NCI-H69 (cell line): ENCODE measurements around the gene UNC93B1.
A peak's percentile ranks its signal among the peaks of the same experiment; 100 is the strongest.

Experiments used
- DNase-seq: peaks from one replicate; lab custom pipeline; 2025; lab: John Stamatoyannopoulos, UW

UNC93B1 gene

GRCh38 chr11:68022531-68022930, 18.6 kb upstream of the UNC93B1 start:
- DNase-seq, result no peak

- DNase-seq, result peak; percentile 23
Measured at GRCh38 chr11:68021167-68021787, 17.4 kb upstream of the UNC93B1 start.

GRCh38 chr11:68020575-68020974, 16.7 kb upstream of the UNC93B1 start:
- peak; percentile 37 for DNase-seq

- DNase-seq, result no peak
Measured at GRCh38 chr11:68019486-68019885, 15.6 kb upstream of the UNC93B1 start.

GRCh38 chr11:68018730-68019190, 14.9 kb upstream of the UNC93B1 start:
- no peak for DNase-seq

- no peak for DNase-seq
Measured at GRCh38 chr11:68017980-68018729, 14.3 kb upstream of the UNC93B1 start.

- peak; percentile 47 for DNase-seq
Measured at GRCh38 chr11:68016904-68017817, 13.3 kb upstream of the UNC93B1 start.

- DNase-seq, result peak; percentile 47
Measured at GRCh38 chr11:68016161-68016903, 12.4 kb upstream of the UNC93B1 start.

GRCh38 chr11:68015467-68015866, 11.6 kb upstream of the UNC93B1 start:
- DNase-seq, result no peak

- DNase-seq, result no peak
Measured at GRCh38 chr11:68014947-68015447, 11.1 kb upstream of the UNC93B1 start.

GRCh38 chr11:68014157-68014946, 10.5 kb upstream of the UNC93B1 start:
- DNase-seq, result peak; percentile 54

- DNase-seq, result no peak
Measured at GRCh38 chr11:68013611-68014156, 9.8 kb upstream of the UNC93B1 start.

GRCh38 chr11:68012843-68013610, 9.1 kb upstream of the UNC93B1 start:
- no peak for DNase-seq

GRCh38 chr11:68012044-68012842, 8.3 kb upstream of the UNC93B1 start:
- DNase-seq, result no peak

GRCh38 chr11:68011051-68011943, 7.4 kb upstream of the UNC93B1 start:
- no peak for DNase-seq

- DNase-seq, result peak; percentile 61
Measured at GRCh38 chr11:68010090-68011041, 6.5 kb upstream of the UNC93B1 start, which contains the start of gene ALDH3B1. ALDH3B1 (plus strand) TSS chr11:68010327; CDS start chr11:68015298, 4,971 bp downstream.
